AG08396 (cell line): ENCODE data around the gene TMEFF1.
A peak's percentile ranks its signal among the peaks of the same experiment; 100 is the strongest.

Experiments
- DNase-seq: peaks from one replicate; pipeline ENCODE4 v3.0.0; 2012; ENCODE audit warnings: low spot score, mixed read lengths

Gene TMEFF1

DNA sequence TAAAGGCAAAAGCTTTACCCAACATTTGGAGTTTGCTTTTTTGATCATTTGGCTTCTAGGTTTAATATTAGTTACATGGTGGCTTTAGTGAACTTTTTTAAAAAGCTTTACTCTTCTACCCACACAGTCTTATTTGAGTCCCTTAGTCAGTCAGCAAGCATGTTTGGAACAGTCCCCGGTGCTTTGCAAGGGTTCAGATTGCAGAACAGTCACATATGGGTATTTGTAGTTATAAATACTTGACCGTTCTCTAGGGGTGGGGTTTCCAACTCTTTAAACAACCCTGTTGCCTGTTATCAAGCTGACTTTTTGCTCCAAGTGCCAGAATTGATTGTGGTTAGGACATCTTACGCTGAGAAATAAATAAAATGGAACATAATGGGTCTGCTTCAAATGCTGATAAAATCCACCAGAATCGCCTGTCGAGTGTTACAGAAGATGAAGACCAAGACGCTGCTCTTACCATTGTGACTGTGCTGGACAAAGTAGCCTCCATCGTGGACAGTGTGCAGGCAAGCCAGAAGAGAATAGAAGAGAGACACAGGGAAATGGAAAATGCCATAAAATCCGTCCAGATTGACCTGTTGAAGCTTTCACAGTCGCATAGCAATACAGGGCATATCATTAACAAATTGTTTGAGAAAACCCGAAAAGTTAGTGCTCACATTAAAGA is 105.0 kb downstream of the TMEFF1 start, which contains the start of gene CAVIN4:
TSS of gene CAVIN4 (plus strand) at position 304 of the 673 bp plus-strand sequence. CDS start at position 369, 65 bp downstream.
- DNase-seq = peak; percentile 36

DNA sequence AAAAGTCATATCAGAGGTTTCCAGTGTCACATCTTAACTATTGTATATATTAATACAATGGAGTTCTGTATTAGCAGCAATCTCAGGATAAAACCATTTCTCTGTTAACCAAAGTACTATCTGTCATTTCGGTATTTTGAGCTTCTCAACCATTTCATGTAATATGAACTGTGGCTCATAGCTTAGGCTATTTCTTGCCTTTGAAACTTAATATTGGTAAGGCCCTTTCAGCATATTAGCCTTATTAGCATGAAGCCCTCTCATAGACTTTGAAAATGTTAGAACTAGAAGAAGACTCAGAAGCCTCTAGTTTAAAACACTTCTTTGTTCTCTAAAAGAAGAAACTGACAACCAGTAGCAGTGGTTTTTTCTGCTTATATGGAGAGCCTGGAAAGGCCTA is 105.7 kb downstream of the TMEFF1 start:
- no peak for DNase-seq

DNA sequence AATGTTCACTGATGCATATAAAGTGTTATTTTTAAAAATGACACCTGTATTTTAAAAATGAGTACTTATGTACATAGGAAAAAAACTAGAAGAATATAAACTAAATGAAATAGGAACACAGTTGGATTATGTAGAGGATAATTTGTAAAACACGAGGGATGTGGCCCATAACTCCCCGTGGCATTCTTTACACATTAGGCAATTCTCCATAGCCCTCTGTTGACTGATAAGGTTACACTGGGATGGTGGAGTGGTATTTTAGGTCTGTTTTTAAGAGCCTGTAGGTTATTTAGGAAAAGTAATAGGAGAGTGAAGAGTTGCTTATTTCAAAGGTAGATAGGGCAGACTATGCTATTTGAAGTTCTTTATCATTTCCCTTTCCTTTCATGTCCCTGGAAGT is 106.7 kb downstream of the TMEFF1 start:
- DNase-seq = no peak

DNA sequence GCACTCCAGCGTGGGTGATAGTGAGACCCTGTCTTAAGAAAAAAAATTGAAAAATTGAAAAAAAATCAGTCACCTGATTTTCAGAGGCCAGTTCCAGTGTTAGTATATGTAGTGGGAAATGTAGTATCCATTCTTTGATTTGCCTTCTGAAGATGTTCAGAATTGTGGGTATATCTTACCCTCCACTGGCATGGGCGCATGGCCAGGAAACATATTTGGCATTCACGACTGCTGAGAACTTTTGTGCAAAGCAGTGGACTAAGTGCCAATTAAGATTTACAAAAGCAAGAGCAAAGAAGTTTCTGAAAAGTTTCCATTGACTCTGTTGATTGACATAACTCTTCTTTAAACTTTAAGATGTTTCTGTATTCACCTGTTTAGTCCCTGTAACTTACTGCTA is 107.3 kb downstream of the TMEFF1 start:
- DNase-seq = no peak

DNA sequence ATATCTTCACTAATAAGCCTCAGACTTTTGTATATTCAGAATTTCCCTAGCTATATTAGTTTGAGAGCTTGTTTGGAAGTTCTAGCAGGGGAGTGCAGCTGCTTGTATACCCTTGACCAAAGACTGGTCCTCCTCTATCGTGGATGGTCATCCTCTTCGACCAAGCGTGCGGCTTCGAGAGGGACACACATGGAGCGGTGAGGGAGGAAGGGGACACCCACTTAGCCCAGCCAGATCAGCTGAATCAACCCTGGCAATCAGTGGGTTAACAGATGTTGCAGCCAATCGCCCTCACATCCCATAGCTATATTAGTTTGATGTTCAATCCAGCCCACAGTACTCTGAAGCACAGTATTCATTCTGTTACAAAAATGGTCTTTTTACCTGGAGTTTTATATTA is 108.1 kb downstream of the TMEFF1 start:
- DNase-seq = no peak

DNA sequence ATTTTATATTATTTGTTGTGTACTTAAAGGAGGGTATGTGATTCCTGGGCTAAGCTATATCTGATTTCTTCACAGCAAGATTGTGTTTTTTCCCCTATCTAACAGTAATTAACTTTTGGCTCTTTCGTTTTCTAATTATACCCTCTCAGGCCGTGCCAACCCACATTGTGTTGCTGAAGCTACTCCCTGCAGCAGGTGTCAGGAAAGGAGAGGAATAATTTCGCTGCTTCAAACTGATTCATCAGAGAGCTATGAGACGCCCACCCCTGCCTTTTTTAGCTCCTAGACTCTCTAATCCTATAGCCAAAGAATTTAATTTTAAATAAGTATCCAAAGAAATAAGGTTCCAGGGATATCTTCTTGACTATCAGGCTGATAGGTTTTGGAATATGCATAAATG is 108.7 kb downstream of the TMEFF1 start:
- DNase-seq = no peak

DNA sequence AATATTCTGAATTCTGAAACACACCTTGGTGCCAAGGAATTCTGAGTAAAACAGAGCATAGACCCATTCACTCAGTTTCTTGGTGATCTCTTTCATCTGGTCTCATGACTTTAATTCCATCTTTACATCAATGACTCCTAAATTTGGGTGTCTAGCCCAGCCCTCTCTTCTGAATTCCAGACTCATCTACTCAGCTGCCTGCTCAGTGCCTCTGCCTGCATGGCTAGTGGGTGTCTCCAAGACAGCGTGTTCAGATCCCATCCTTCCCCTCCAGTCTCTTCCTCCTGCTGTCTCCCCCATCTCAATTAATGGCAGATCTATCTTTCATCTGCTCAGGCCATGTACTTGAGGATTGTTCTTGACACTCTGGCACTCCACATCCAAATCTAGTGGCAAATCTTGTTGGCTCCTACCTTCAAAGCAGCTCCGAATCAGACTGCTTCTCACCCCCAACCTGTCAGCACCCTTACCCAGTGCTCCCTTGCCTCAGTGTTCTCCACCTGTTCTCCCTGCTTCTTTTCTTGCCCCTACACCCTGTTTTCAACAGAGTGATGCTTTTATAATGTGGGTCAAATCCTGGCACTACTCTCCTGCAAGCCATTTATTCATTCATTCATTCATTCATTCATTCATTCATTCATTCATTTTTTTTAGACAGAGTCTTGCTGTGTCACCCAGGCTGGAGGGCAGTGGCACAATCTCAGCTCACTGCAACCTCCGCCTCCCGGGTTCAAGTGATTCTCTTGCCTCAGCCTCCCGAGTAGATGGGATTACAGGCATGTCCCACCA is 110.3 kb downstream of the TMEFF1 start:
- DNase-seq = no peak

DNA sequence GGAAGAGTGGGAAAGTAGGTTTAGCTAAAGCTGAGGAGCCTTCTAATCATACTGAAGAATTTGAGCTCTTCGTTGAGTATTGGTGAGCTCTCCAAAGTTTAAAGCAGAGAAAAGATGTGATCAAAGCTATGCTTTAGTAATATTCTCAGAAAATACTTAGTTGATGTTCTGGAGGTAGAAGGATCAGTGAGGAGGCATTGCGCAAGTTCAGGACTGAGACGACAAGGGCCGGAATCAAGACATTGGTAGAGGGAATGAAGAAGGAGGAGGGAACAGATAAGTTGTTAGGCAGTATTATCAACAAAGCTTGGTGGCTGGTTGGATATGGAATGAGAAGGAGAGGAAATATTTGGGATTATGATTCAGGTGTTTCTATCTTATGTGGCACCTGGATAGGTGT is 112.0 kb downstream of the TMEFF1 start:
- no peak for DNase-seq

DNA sequence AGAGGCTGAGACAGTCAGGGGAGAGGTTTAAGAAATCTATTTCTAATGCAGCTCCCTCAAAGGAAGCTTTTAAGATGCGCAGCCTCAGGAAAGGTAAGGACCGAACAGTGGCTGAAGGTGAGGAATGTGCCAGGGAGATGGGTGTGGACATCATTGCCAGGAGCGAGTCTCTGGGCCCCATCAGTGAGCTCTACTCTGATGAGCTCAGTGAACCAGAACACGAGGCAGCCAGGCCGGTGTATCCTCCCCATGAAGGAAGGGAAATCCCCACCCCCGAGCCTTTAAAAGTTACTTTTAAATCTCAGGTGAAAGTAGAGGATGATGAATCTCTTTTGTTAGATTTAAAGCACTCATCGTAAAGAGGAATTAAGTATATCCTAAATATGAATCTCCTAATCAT is 113.1 kb downstream of the TMEFF1 start:
- no peak for DNase-seq

DNA sequence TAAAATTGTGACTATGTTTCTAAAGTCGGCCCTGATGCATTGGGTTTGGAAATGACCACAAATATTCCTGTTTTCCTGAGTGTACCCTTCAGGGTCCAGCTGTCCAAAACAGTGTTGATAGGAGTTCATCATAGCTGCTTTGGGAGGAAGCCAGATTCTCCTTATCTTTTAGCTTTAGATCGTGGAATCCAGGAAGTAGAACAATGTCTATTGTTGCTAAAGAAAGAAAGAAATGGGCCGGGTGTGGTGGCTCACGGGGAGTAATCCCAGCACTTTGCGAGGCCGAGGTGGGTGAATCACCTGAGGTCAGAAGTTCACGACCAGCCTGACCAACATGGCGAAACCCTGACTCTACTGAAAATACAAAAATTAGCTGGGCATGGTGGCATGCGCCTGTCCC is 114.4 kb downstream of the TMEFF1 start:
- no peak for DNase-seq

DNA sequence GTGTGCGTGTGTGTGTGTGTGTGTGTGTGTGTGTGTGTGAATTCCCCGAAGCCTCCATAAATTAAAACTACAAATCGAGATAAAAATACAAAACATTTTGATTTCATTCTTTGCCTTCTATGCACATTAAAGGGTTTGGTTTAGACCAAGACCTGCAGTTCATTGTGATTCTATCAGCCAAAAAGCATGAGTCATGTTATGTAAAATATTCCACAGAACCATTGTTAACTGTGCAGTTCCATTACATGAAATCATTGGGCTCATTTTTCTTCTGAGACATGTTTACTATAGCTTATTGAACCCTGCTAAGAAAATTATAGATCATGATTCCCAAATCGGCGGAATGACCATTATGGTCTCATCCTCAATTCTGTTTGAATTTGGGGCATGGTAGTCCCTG is 116.6 kb downstream of the TMEFF1 start:
- no peak for DNase-seq

DNA sequence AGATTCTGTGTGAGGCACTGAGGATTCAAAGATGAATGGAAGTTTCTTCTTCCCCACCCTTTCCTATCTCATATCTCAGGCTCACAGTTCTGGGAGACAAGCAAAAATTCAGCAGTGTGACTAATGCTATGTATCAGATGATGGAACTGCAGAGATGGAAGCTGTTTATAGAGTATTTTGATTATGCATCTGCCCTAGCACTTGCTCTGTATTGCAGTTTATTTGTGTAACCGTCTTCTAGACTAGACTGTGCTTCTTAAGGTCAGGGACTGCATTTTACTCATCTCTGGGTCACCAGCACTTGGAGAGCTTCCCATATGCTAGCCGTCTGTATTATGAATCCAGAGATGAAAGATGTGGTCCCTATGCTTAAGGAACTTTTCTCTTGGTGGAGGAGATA is 117.5 kb downstream of the TMEFF1 start:
- peak; percentile 49 for DNase-seq

DNA sequence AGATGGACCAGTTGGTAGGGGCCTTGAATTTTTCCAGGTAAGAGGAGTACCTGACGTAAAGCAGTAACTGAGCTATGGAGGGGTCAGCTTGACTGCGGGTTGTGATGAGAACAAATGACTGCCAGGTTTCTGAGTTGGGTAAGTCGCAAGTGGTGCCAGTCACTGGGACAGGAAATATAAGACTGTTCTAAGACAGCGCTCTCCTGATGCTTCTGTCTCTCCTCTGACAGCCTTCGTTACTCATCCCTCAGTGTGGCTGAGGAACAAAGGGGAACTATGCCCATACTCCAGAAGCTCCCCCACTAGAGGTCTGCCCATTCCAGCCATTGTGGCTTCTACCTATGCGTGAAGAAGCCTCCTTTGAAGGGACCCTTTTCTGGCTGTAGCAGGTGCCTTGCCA is 118.2 kb downstream of the TMEFF1 start:
- DNase-seq = no peak

DNA sequence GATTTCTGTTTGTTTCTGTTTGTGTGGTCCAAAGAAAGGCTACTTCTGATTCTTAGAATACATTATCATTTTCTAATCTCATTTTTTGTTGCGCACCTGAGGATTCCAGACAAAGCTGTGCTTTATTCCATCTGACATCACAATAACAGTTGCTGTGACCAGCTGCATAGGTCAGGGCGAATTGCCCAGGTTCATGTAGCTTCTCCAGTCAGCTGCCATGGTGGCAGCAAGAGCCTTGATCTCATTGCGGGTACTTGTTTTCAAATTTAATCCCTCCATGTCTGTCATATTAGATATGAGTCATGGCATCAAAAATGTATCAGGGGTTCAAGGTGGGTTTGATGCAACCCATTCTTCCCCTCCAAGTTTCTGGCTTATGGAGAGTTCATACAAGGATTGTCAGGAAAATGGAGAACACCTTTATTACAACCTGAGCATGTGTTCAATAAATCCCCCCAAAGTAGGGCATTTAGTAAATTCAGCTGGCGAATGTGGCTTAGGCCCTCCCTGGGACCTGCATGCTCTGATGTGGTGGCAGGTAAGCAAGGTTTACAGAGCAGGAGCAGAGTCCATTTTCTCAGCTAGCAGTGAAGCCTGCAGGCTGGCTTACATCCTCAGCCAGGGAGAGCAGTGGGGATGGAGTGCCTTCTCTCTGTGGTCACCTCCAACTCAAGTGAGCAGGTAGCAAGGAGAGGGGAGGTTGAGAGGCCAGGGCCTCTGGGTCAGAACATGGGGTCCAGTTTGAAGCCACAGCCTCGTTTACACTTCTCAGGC is 118.9 kb downstream of the TMEFF1 start:
- no peak for DNase-seq

DNA sequence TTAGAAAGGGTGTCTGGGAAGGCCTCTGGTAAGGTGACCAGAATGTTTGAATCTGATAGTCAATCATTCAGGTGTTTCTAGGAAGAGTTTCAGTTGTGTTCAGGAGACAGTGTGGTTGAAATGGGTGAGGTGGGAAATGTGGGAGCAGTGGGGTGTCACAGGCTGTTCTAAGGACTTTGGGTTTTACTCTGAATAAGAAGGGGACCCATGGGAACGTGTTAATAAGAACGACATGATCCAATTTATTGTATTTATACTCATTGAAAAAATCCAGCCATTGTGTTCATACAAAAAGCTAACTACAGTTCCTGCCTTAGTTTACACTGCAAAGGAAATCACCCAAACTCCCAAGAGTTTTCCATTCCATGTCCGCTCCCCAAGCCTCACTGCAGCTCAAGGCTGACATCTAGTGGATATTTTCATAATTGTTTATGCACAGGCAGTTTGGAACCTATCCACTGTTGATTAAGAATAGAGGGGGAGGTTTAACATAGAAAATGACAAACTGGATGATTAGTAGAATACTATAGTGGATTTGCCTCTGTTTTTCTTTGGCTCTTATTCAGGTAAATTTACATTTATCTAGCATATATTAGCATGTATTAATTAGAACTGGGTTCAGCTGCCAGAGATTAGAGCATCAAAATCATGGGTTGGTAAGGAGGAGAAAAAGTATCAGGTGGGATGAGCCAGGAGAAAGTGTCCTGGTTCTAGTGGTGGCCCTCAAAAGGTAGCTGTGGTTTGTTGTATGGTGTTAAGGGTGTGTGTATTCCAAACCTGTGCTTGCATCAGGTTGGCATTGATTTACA is 122.6 kb downstream of the TMEFF1 start:
- DNase-seq = peak; percentile 50

DNA sequence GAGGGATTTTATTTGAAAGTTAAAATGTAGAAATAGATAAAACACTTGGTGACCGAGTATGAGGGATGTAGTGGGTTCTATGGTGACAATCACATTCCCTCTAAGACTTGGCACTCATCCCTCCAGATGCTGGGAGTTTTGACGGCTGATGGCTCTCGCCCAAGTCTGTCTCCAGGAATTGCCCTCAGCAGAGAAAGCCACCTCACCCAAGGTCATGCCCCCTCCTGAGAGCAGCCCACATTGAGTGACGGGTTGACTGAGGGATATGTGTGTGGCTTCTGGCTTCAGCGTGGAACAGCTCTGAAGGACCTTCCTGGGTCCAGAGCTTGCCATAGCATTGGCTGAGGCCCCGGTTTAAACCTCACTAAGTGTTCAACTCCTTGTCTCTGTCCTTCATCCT is 124.3 kb downstream of the TMEFF1 start:
- DNase-seq = no peak

DNA sequence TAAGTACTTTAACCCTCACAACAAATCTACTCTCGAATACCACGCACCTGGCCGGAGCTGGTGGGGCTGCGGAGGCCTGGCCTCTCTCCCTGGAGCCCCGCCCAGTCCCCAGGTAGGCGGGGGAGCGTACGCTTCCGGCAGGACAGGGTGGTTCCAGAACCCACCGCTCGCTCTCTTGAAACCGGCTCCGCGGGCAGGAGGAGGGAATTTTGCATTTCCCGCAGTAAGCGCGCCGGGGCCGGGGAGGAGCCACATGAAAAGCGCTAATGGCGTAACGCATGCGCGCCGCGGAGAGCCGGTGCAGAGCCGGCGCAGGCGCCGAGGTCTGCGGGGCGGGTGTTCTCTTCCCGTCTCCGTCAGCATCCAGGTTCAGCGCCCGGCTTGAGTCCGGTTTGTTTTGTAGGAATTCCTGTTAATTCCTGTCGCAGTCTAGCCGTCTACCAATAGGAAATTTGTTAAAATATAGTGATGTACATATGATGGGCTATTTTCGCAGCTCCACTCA is 125.7 kb downstream of the TMEFF1 start:
- peak; percentile 91 for DNase-seq

DNA sequence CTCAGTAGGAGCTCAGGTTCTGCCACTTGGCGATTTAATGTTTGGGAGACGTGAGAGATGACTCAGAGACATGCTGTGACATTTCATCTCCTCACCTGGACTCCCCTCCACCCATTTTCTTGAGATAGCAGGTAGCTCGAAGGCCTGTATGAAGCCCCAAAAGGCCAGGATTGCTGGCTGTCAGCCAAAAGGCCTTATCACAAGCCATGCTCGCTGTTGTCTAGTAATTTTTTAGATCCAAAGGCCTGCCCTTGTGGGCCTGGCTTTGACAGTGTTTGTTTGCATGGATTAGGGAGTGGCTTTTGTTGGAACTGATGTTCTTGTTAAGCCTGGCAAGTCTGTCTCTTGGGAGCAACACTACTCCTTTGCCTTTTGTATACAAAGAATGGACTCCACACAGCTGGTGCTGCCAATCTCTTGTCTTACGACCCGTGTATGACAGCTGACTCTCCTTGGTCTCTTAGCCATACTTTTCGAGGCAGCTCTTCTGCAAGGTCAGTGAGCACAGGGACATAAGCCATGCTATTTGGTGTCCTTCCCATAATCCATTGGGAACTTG is 127.7 kb downstream of the TMEFF1 start:
- no peak for DNase-seq

DNA sequence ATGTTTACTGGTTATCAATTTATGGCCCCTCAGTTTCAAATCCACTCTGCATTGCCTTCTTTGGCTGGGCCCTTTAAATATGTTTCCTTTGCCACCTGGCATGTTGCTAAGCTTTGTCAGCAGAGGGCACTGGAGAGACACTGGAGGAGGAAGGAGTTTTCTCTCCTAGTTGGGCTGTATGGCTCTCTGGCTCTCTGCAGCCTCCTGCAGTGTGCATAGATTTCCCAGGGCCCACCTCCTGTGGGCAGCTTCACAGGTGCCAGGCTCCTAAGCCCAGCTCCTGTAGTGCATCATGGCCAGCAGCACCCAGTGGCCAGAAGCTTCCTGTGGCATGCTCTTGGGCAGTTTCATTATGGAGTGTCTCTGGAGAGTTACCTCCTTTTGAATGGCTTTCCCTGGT is 128.3 kb downstream of the TMEFF1 start:
- DNase-seq = peak; percentile 71

DNA sequence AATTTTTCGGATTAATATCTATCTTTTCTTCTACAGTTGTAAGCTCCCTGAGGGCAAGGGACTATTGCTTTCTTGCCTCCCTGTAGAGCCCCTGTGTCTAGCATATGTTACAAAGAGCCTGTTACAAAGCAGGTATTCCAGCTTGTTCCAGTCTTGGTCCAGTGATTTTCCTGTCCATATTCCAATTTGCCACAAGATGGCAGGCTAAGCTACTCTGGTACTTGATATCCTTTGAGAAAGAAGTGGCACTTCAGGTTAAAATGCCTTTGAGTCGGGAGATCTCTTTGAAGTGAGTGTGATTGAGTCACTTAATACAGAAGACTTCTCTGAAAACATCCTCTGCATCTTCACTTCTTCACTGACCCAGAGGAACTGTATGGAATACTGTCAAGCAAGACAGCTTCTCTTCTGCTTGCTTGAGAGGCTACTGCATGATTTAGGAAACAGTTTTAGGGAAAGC is 129.4 kb downstream of the TMEFF1 start:
- DNase-seq = peak; percentile 54

DNA sequence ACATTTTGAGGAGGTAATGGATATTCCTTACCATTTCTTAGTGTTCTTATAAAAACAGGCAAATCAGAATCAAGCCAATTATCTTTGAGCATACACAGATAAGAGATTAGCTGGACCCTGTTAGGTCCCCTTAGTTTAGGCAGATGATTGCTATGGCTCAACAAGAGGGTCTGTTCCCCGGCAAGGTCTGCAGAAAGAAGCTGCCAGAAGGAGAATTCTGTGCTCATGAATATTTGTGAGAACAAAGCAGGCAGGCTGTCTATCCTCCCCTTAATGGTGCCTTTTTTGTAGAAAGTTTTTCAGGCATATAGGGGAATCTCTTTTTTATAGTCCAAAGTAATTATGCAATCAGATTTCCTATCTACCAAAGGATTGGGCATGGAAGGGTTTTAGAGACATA is 132.5 kb downstream of the TMEFF1 start:
- no peak for DNase-seq
